Measurements from ENCODE around the gene ALX4.

Gene ALX4

GRCh38 chr11:44300844-44301563 is 8.9 kb downstream of the ALX4 start:
- peak; percentile 44 for DNase-seq (ENCODE audit: low read depth, low spot score)

DNA sequence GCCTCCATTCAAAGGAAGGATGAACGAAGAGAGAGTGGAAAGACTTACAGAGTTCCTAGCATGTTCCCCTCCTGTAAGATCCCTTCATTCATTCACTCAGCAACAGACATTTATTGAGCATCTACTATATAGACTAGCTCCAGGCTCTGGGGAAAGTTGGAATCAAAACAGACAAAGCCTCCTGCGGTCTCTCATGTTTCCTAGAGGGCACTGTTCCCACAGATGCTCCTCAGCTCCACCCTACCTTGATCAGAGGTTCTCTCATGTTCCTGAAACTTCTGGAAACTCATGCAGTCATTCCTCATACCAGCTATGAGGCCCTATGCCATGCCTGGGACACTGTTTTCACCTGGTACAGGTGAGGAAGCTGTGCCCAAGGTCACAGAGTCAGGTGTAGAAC is 11.1 kb downstream of the ALX4 start:
- DNase-seq (ENCODE audit: low read depth, low spot score), result no peak

DNA sequence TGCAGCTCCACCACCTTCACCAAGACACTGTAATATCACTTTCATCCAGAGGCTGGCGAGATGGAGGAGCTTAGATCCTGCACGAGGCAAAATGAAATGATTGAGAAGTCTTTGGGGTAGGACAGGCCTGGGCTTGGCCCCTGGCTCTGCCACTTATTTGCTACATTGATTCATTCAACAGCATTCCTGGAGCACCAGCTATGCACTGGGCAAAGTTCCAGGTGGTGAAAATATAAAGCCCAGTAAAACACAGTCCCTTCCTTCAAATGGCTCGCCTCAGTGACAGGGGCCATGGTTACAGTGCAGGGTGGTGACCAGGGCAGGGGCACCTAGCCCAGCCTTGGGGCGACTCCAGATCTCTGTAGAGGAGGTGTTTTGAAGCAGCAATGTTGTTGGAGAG is 19.7 kb downstream of the ALX4 start:
- no peak for DNase-seq (ENCODE audit: low read depth, low spot score)

DNA sequence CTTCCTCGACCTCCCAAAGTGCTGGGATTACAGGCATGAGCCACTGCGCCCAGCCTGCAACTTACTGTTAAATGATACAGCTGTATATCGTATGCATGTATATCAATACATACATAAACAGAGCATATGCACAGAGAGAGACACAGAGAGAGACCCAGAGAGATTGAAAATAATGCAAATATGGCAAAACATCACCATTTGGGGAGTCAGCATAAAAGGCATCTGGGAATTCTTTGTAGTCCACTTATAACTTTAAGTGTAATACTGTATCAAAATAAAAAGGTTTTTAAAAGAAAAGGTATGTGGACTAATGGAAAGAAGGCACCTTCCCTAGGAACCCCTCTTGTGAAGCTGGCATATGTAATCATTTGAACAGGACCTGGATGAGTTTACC is 21.8 kb downstream of the ALX4 start:
- no peak for DNase-seq (ENCODE audit: low read depth, low spot score)

DNA sequence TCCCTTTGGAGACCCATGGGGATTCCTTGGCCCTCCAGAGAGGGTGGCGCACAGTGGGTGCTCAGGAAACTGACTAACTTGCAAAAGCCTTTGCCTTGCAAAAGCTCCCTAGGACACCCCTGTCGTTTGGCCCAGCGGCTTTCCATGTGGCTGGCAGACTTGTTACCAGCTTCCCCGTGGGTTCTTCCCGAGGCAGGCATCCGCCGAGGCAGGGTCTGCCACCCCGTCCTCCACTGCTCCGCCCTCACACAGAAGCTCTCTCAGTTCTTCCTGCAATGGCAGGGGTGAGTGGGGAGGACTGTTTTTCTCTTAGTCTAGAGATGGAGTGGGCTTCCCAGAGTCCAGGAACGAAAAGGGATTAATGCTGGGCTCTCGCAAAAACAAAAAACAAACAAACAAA is 23.0 kb downstream of the ALX4 start:
- DNase-seq (ENCODE audit: low read depth, low spot score), result no peak

GRCh38 chr11:44286268-44286880 is 23.6 kb downstream of the ALX4 start:
- DNase-seq (ENCODE audit: low read depth, low spot score), result peak; percentile 91

DNA sequence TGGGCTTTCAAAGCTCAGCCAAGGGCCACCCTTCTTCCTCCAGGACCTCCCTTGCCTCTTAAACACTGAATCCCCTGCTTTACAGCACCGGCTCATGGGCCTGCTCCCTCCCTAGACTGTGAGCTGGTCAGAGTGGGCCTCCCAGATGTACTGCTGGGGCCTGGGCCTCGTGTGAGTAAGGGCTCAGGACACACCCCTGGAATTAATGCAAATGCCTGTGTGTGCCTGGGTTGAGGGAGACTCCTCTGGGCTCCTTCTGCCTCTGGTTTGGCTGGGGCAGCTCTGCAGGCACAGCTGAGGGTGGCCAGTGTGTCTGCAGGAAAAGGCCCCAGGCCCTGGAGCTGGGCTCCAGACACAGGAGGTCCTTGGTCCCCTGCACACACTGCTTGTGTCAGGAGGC is 24.2 kb downstream of the ALX4 start:
- peak; percentile 74 for DNase-seq (ENCODE audit: low read depth, low spot score)

DNA sequence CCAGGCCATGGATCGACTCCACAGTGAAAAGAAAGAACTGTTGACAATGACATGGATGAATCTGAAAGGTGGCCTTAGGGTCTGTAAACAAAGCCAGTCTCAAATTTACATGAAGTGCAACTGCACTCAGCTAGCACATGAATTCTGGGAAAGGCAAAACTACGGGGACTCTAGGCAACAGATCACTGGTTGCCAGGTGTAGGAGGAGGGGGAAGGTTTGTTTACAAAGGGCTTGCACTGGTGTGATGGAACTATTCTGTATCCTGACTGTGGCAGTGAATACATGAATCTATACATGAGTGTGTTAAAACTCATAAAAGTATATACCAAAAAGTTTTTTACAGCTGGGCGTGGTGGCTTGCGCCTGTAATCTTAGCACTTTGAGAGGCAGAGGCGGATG is 27.3 kb downstream of the ALX4 start:
- no peak for DNase-seq (ENCODE audit: low read depth, low spot score)

DNA sequence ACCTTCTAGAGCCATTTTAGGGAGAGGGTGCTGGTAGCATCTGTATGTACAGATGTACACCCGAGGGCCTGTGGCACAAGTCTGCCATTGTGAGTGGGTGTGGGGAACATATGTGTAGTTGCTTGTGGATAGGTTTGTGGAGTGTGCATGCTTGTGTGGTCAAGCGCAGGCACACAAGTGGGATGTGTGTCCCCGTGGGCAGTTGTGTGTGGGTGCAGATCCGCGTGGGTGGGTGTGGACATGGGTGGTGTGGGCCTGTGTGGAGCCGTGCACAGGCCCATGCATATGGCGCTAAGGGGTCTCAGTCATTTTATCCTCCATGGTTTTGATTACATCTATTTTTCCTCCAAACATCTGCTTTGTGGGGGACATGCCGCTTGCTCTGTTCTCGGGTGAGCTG is 28.8 kb downstream of the ALX4 start:
- DNase-seq (ENCODE audit: low read depth, low spot score), result no peak

- DNase-seq (ENCODE audit: low read depth, low spot score), result no peak
Measured at GRCh38 chr11:44280257-44280656, 29.7 kb downstream of the ALX4 start.

- DNase-seq (ENCODE audit: low read depth, low spot score), result no peak
Measured at GRCh38 chr11:44279483-44279882, 30.5 kb downstream of the ALX4 start.

GRCh38 chr11:44277196-44278090 is 32.5 kb downstream of the ALX4 start:
- no peak for DNase-seq (ENCODE audit: low read depth, low spot score)

DNA sequence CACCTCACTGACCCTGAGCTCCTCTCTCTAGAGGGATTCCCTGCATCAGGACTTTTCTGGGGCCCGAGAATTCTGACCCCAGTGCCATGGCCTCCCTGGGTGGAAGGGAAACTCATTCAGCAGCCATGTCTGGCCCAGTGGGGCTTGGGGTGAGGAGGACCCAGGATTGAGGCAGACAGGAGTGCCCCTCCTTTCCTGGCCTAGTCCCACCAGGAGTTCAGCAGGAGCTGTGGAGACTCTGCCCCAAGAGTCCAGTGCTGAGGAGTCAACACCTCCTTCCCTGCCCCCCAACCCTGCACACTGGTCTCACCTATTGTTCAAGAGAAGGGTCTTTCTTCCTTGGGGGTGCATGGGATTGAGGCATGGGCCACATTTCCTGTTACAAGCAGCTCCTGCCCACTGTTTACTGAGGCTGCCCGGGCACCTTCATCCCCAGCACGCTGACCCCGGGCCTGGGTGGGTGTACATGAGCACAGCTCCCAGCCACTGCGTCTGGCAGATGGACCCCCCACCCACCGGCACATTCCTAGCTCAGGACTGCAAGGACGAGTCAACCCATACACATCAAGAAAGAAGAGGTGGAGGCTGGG is 33.9 kb downstream of the ALX4 start:
- no peak for DNase-seq (ENCODE audit: low read depth, low spot score)

- DNase-seq (ENCODE audit: low read depth, low spot score), result no peak
Measured at GRCh38 chr11:44275241-44275640, 34.7 kb downstream of the ALX4 start.

DNA sequence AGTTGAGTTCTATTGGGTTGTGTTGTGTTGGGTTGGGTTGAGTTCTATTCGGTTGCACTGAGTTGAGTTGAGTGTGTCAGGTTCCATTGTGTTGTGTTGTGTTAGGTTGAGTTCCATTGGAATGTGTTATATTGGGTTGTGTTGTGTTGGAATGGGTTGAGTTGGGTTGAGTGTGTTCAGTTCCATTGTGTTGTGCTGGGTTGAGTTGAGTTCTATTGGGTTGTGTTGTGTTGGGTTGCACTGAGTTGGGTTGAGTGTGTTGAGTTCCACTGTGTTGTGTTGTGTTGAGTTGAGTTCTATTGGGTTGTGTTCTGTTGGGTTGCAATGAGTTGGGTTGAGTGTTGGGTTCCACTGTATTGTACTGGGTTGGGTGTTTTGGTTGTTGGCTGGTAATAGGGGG is 35.5 kb downstream of the ALX4 start:
- DNase-seq (ENCODE audit: low read depth, low spot score), result no peak

GRCh38 chr11:44271286-44271685 is 38.7 kb downstream of the ALX4 start:
- DNase-seq (ENCODE audit: low read depth, low spot score), result no peak

DNA sequence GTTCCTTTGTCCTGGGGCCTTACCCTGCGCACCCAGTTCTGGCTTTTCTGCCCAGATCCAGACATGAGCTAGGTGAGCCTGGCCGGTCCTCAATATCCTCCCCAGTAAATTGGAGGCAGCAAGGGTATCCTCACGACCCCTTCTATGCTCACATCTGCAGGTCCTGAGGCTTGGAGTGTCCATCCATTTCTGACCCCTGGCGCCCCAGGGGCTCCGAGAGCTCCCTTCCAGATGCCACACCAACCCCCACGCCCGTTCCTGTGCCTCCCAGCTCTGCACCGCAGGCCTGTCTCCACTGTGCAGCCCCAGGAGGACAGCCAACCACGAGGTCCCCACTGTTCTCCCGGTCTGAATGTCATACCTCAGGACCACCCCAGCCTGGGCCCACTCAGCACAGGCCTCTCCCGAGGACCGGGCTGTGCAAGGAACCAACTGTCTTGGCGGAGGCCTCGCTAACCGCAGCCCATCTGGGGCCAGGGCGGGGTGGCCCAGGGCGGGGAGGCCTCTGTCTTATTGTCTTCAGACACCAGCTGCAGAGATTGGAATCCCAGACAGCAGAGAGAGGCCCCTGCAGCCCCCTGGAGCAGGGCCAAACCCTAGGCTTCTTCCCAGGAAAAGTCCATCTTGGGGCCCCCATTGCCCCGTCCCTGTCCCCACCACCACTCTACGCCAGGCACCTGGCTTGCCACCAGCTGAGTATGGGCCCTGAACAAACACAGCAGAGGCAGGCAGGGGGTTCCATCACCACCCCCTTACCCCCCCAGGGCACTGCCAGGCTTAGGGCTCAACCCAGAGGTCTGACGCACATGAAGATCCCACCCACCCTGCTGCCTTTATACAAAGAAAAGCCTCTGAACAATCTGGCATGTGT is 39.3 kb downstream of the ALX4 start:
- DNase-seq (ENCODE audit: low read depth, low spot score), result no peak

GRCh38 chr11:44269369-44270351 is 40.3 kb downstream of the ALX4 start:
- DNase-seq (ENCODE audit: low read depth, low spot score), result no peak

- no peak for DNase-seq (ENCODE audit: low read depth, low spot score)
Measured at GRCh38 chr11:44268614-44269080, 41.3 kb downstream of the ALX4 start.

All from ELF-1 (cell line).